Esophagus muscularis mucosa (tissue), 4 donors: ENCODE results near the gene SH3RF3. TPM values are rescaled to one million over a fixed set of nuclear protein-coding genes. Genes with fewer than 3 reads are reported as not detected.
A peak's percentile ranks its signal among the peaks of the same experiment; 100 is the strongest.

Source experiments
- DNase-seq: peaks from one replicate; pipeline ENCODE4 v3.0.0-alpha.2; 2017; ENCODE audit errors: extremely low spot score
- H3K27ac ChIP-seq, 4 donors: fragments of 200-600 bp; sonication (generic); replicated peaks in 1 of 4; 1 replicate in 3 of 4; 2 replicates in 1 of 4; pipeline ENCODE4 v1.5.1; 2016 to 2019; ENCODE audit warnings: mild to moderate bottlenecking in 1 of 4
- H3K27me3 ChIP-seq, 4 donors: fragments of 200-600 bp; sonication (generic); one replicate each; pipeline versions ENCODE4 v1.5.1 to v1.6.0; 2016 to 2019
- H3K36me3 ChIP-seq, 4 donors: fragments of 200-600 bp; sonication (generic); one replicate each; pipeline ENCODE4 v1.5.1; 2016 to 2019
- H3K4me1 ChIP-seq, 4 donors: fragments of 200-600 bp; sonication (generic); one replicate each; pipeline ENCODE4 v1.5.1; 2016 to 2019
- H3K4me3 ChIP-seq, 4 donors: fragments of 200-600 bp; sonication (generic); 1 replicate in 2 of 4; 2 replicates in 2 of 4; pipeline ENCODE4 v1.5.1; 2016 to 2019; ENCODE audit warnings: mild to moderate bottlenecking in 4 of 4, moderate library complexity in 1 of 4
- H3K9me3 ChIP-seq, 4 donors: fragments of 200-600 bp; sonication (generic); 1 replicate in 3 of 4; 2 replicates in 1 of 4; pipeline ENCODE4 v1.5.1; 2016 to 2019
- EP300 ChIP-seq: sonication (generic); formaldehyde crosslinking; IDR thresholded peaks from one replicate; pipeline ENCODE4 v1.6.1; 2017; ENCODE audit warnings: antibody characterized with exemption
- POLR2A ChIP-seq: fragments of 450-650 bp; IDR thresholded peaks from one replicate; pipeline ENCODE4 v1.6.1; 2017; ENCODE audit warnings: antibody characterized with exemption, moderate library complexity, mild to moderate bottlenecking, low read depth
- POLR2AphosphoS5 ChIP-seq, 2 donors: sonication (generic); formaldehyde crosslinking; IDR thresholded peaks; one replicate each; pipeline ENCODE4 v1.6.1; 2017; ENCODE audit warnings: antibody characterized with exemption in 2 of 2
- WGBS: methylation state at CpG from one replicate; pipeline ENCODE4 v1.1.5; 2018; 5-methylcytosine and 5-hydroxymethylcytosine counted together
- intact Hi-C: fragments of 100-400 bp; cut with DNase I; formaldehyde crosslinking; loops from one replicate; pipeline ENCODE4 v1.15.1; 2023
- total RNA-seq, 4 donors: library from RNA; depleted of rRNA; stranded (reverse); fragments of >200 nt; gene quantifications; one replicate each; pipeline versions ENCODE4 v1.1.0 to v1.2.1, GENCODE V29; 2016
- TF ChIP-seq, protein P1 (sequence below), 3 experiments: fragments of 200-600 bp in 2 of 3; fragments of 450-650 bp in 1 of 3; sonication (generic) in 2 of 3; IDR thresholded peaks; one replicate each; pipeline ENCODE4 v1.5.1; 2017 to 2019; ENCODE audit warnings: antibody characterized with exemption in 3 of 3, mild to moderate bottlenecking in 2 of 3, moderate library complexity in 1 of 3

The SH3RF3 gene
- total RNA-seq, 4 donors from 2014 or later: 6.3 to 17.5 (median 11.3) TPM

DNA sequence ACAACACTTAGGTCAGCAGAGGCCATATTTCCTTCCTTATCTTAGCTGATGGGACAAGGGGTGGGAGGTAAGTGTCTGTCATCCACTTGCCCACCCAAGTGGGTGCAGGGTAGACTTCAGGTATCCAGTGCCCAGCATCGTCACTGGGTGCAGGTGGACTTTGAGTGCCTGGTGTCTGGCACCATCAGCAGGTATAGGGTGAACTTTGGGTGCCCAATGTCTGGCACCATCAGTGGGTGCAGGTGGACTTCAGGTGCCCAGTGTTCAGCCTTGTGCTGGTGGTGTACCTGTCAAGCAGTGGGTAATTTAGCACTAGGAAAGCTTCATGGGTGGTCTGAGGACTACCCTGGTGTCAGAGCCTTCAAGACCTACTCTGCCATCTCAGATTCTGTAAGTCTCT, 309.1 kb downstream of the SH3RF3 start:
- intact Hi-C loops: no loop called here
- Histone ChIP-seq H3K4me3 (no peak overlapping the region), H3K9me3 (peaks cover 0 to 23% (median 10%) of the 10 kb centered on the region in 4 donors), H3K4me1 (peaks cover 21 to 29% (median 23%) of the 10 kb centered on the region in 4 donors), H3K36me3 (peaks cover 0 to 17% (median 4%) of the 10 kb centered on the region in 4 donors), H3K27ac (peak overlapping the region in 3 of 4 donors; percentile 45 to 79 (median 61)), H3K27me3 (no peaks in the 10 kb centered on the region)
- TF ChIP-seq, protein P1, sequence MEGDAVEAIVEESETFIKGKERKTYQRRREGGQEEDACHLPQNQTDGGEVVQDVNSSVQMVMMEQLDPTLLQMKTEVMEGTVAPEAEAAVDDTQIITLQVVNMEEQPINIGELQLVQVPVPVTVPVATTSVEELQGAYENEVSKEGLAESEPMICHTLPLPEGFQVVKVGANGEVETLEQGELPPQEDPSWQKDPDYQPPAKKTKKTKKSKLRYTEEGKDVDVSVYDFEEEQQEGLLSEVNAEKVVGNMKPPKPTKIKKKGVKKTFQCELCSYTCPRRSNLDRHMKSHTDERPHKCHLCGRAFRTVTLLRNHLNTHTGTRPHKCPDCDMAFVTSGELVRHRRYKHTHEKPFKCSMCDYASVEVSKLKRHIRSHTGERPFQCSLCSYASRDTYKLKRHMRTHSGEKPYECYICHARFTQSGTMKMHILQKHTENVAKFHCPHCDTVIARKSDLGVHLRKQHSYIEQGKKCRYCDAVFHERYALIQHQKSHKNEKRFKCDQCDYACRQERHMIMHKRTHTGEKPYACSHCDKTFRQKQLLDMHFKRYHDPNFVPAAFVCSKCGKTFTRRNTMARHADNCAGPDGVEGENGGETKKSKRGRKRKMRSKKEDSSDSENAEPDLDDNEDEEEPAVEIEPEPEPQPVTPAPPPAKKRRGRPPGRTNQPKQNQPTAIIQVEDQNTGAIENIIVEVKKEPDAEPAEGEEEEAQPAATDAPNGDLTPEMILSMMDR (IDR thresholded peaks at IDR 0.05): no peak
- TF ChIP-seq POLR2AphosphoS5 (IDR thresholded peaks at IDR 0.05): no peak
- TF ChIP-seq POLR2A: no peak
- no peak for TF ChIP-seq EP300
- DNase-seq: no peak
- WGBS: no CpG with 5 or more reads among the region's 1 CpG

DNA sequence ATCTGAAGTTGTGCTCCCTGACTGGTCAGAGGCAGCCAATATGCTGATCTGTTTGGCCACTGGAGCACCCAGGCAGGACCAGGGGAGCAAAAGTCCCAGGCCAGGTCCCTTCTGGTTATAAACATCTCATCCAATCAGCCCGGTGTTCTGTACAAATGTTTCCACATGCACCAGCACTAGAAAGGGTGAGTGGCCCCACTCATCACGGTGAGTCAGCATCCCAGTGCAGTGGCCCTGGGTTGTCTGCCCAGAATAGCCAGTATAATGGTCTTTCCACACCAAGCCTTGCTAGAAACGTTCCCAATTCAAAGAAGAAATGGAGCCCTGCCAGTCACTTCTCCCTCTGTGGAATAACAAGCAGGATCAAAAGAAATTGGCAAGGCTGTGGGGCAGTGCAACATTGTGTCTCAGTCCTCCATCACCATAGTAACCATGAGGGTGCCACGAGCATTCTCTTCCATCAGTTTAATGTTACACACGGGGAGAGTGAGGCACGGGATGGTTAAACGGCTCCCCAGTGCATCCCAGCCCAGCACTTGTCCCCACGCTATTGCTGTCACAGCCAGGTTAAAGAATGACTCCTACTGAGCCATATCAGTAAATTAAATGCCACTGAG, 309.9 kb downstream of the SH3RF3 start:
- H3K27me3 ChIP-seq: no peaks in the 10 kb centered on the region
- peak overlapping the region in 3 of 4 donors; percentile 45 to 79 (median 61) for H3K27ac ChIP-seq
- H3K9me3 ChIP-seq: peaks cover 0 to 23% (median 11%) of the 10 kb centered on the region in 4 donors
- TF ChIP-seq POLR2AphosphoS5 (IDR thresholded peaks at IDR 0.05): peak in 1 of 2 donors; percentile 17
- TF ChIP-seq, protein P1 (IDR thresholded peaks at IDR 0.05): no peak
- peaks cover 0 to 17% (median 4%) of the 10 kb centered on the region in 4 donors for H3K36me3 ChIP-seq
- H3K4me3 ChIP-seq: no peak overlapping the region
- WGBS: 76% methylated on average over 7 of the region's 8 CpGs
- intact Hi-C loops: no loop called here
- peaks cover 21 to 29% (median 23%) of the 10 kb centered on the region in 4 donors for H3K4me1 ChIP-seq
- DNase-seq: no peak

DNA sequence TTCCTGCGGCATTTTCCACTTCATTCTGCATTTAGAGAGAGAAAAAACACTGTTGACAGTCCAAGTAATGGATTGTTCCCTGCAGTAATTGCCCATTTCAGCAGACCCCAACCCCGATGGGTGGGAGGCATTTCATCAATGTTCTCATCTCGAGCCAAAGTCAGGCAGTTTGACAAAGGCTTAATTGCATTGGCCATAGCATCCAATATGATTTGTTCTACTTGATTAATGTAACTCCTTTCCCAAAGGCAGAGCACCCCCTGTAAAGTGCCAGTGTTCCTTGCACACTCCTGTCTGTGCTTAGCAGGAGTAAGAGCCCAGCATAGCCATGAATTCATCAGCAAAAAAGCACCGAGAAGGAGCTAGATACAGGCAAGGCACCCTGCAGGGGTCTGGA, 310.4 kb downstream of the SH3RF3 start:
- H3K4me3 ChIP-seq: no peak overlapping the region
- no peak overlapping the region for H3K27ac ChIP-seq
- H3K9me3 ChIP-seq: peaks cover 0 to 26% (median 12%) of the 10 kb centered on the region in 4 donors
- intact Hi-C loops: no loop called here
- 89% methylated on average over 4 of the region's 4 CpGs for WGBS
- no peaks in the 10 kb centered on the region for H3K27me3 ChIP-seq
- peaks cover 21 to 29% (median 23%) of the 10 kb centered on the region in 4 donors for H3K4me1 ChIP-seq
- peaks cover 0 to 17% (median 4%) of the 10 kb centered on the region in 4 donors for H3K36me3 ChIP-seq
- DNase-seq: no peak
- no peak for TF ChIP-seq POLR2AphosphoS5 (IDR thresholded peaks at IDR 0.05)
- TF ChIP-seq, protein P1 (IDR thresholded peaks at IDR 0.05): no peak
- TF ChIP-seq EP300: no peak
- TF ChIP-seq POLR2A: no peak

DNA sequence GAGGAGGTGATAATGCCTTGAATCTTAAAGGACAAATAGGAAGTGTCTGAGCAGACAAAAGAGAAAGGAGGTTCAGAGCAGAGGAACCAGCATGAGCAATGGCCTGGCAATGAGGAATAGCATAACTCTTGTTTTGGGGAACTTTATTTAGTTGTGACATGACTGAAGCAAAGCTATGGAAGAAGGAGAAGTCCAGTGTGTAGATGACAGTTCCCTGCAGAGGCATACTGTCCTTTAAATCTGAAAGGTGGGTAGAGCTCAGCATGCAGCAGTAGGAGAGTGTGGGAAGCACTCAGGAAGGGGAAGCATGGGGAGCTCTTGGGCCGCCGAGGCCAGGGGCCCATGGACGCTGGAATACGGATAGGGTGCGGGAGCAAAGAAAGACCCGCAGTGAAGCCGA, 311.0 kb downstream of the SH3RF3 start:
- H3K4me3 ChIP-seq: no peak overlapping the region
- H3K27ac ChIP-seq: no peak overlapping the region
- intact Hi-C loops: no loop called here
- no peak for DNase-seq
- peaks cover 0 to 13% (median 4%) of the 10 kb centered on the region in 4 donors for H3K36me3 ChIP-seq
- no peaks in the 10 kb centered on the region for H3K27me3 ChIP-seq
- no peak for TF ChIP-seq POLR2AphosphoS5 (IDR thresholded peaks at IDR 0.05)
- TF ChIP-seq POLR2A: no peak
- no peak for TF ChIP-seq EP300
- TF ChIP-seq, protein P1 (IDR thresholded peaks at IDR 0.05): no peak
- peaks cover 21 to 29% (median 23%) of the 10 kb centered on the region in 4 donors for H3K4me1 ChIP-seq
- 93% methylated on average over 7 of the region's 7 CpGs for WGBS
- peaks cover 0 to 28% (median 17%) of the 10 kb centered on the region in 4 donors for H3K9me3 ChIP-seq
